Breast epithelium (tissue), 4 donors: ENCODE data around the gene GMDS. TPM values are rescaled to one million over a fixed set of nuclear protein-coding genes. Genes with fewer than 3 reads are reported as not detected.

Source experiments
- DNase-seq, 2 donors: peaks; one replicate each; pipeline ENCODE4 v3.0.0-alpha.2; 2019; ENCODE audit warnings: low spot score in 2 of 2
- H3K27ac ChIP-seq, 2 donors: fragments of 200-600 bp; sonication (generic) in 1 of 2; one replicate each; pipeline ENCODE4 v1.5.1; 2016 to 2019; ENCODE audit warnings: mild to moderate bottlenecking in 1 of 2
- H3K27me3 ChIP-seq, 2 donors: fragments of 200-600 bp; sonication (generic) in 1 of 2; one replicate each; pipeline versions ENCODE4 v1.5.1 to v1.6.0; 2017 to 2019; ENCODE audit warnings: control low read depth in 1 of 2, mild to moderate bottlenecking in 1 of 2
- H3K36me3 ChIP-seq: fragments of 200-600 bp; one replicate; pipeline ENCODE4 v1.5.1; 2019
- H3K4me1 ChIP-seq, 2 donors: fragments of 200-600 bp; sonication (generic); one replicate each; pipeline ENCODE4 v1.5.1; 2016 to 2019; ENCODE audit warnings: control low read depth in 1 of 2
- H3K4me3 ChIP-seq, 3 donors: fragments of 200-600 bp; sonication (generic); 1 replicate in 2 of 3; 2 replicates in 1 of 3; pipeline ENCODE4 v1.5.1; 2016 to 2019; ENCODE audit warnings: mild to moderate bottlenecking in 3 of 3, moderate library complexity in 2 of 3
- H3K9me3 ChIP-seq, 2 donors: fragments of 200-600 bp; sonication (generic) in 1 of 2; one replicate each; pipeline ENCODE4 v1.5.1; 2016 to 2019; ENCODE audit warnings: control low read depth in 1 of 2
- POLR2A ChIP-seq: fragments of 450-650 bp; IDR thresholded peaks from one replicate; pipeline ENCODE4 v1.6.1; 2016; ENCODE audit warnings: antibody characterized with exemption, mild to moderate bottlenecking, moderate library complexity
- POLR2AphosphoS5 ChIP-seq, 3 donors: sonication (generic); formaldehyde crosslinking; IDR thresholded peaks; one replicate each; pipeline ENCODE4 v1.6.1; 2017; ENCODE audit warnings: antibody characterized with exemption in 3 of 3
- intact Hi-C: fragments of 100-400 bp; cut with DNase I; formaldehyde crosslinking; loops from one replicate; pipeline ENCODE4 v1.15.1; 2023; ENCODE audit warnings: low total_unique reads
- total RNA-seq, 3 donors: library from RNA; depleted of rRNA; stranded (reverse); fragments of >200 nt; gene quantifications; one replicate each; pipeline ENCODE4 v1.1.0, GENCODE V29; 2016
- TF ChIP-seq, protein P1 (sequence below), 3 donors: fragments of 450-650 bp; IDR thresholded peaks; one replicate each; pipeline ENCODE4 v1.5.1; 2016 to 2017; ENCODE audit warnings: antibody characterized with exemption in 3 of 3, mild to moderate bottlenecking in 3 of 3, moderate library complexity in 3 of 3

Gene GMDS
- total RNA-seq, 3 donors from 2014 or later = 7.5 to 29.2 (median 17.0) TPM

GRCh38 chr6:1593958-1594314 is 651.5 kb downstream of the GMDS start:
- intact Hi-C loops = loop anchor here (10.0 kb wide), 1 partner anchor 1041 kb away; no protein-coding TSS in a partner anchor
- no peak for DNase-seq
- no peaks in the 10 kb centered on the region for H3K9me3 ChIP-seq
- TF ChIP-seq POLR2AphosphoS5 (IDR thresholded peaks at IDR 0.05) = no peak
- no peak for TF ChIP-seq POLR2A
- TF ChIP-seq, protein P1, sequence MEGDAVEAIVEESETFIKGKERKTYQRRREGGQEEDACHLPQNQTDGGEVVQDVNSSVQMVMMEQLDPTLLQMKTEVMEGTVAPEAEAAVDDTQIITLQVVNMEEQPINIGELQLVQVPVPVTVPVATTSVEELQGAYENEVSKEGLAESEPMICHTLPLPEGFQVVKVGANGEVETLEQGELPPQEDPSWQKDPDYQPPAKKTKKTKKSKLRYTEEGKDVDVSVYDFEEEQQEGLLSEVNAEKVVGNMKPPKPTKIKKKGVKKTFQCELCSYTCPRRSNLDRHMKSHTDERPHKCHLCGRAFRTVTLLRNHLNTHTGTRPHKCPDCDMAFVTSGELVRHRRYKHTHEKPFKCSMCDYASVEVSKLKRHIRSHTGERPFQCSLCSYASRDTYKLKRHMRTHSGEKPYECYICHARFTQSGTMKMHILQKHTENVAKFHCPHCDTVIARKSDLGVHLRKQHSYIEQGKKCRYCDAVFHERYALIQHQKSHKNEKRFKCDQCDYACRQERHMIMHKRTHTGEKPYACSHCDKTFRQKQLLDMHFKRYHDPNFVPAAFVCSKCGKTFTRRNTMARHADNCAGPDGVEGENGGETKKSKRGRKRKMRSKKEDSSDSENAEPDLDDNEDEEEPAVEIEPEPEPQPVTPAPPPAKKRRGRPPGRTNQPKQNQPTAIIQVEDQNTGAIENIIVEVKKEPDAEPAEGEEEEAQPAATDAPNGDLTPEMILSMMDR (IDR thresholded peaks at IDR 0.05) = no peak
- H3K36me3 ChIP-seq = no peaks in the 10 kb centered on the region
- peaks cover 0 to 9% of the 10 kb centered on the region in 2 donors for H3K4me1 ChIP-seq
- peak overlapping the region in 2 of 3 donors; percentile 41 to 60 for H3K4me3 ChIP-seq
- peaks cover 5 to 11% of the 10 kb centered on the region in 2 donors for H3K27me3 ChIP-seq
- peak overlapping the region; percentile 54 to 66 for H3K27ac ChIP-seq

- H3K27ac ChIP-seq = peak overlapping the region; percentile 54 to 66
- no peaks in the 10 kb centered on the region for H3K36me3 ChIP-seq
- peaks cover 0 to 9% of the 10 kb centered on the region in 2 donors for H3K4me1 ChIP-seq
- peak overlapping the region in 2 of 3 donors; percentile 41 to 60 for H3K4me3 ChIP-seq
- peaks cover 5 to 11% of the 10 kb centered on the region in 2 donors for H3K27me3 ChIP-seq
- intact Hi-C loops = loop anchor here (10.0 kb wide), 1 partner anchor 1041 kb away; no protein-coding TSS in a partner anchor
- no peaks in the 10 kb centered on the region for H3K9me3 ChIP-seq
- DNase-seq = peak in 1 of 2 donors; percentile 75
- TF ChIP-seq POLR2AphosphoS5 (IDR thresholded peaks at IDR 0.05) (no peak), POLR2A (no peak)
- TF ChIP-seq, protein P1 (IDR thresholded peaks at IDR 0.05) = no peak
Measured at GRCh38 chr6:1593286-1593957, 652.0 kb downstream of the GMDS start.

DNA sequence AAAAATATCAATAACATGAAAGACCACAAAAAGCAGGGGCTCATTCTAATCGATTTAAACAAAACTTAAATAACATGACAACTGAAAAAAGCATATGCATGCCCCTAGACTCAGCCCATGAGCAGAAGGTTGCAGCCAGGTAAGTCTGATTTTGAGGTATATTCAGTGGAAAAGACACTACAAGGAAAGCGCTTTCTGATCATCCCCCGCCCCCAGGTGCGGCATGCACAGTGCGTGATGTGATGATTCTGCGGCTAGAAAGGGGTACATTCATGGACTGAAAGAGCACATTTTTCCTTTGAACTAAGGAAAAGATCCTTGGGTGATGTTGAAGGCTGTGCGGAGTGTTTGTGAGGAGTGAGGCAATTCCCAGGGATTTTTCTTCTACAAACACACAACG is 652.6 kb downstream of the GMDS start:
- Histone ChIP-seq H3K9me3 (no peaks in the 10 kb centered on the region), H3K4me3 (no peak overlapping the region), H3K36me3 (no peaks in the 10 kb centered on the region), H3K27ac (peak overlapping the region in 1 of 2 donors; percentile 66), H3K27me3 (peaks cover 5 to 11% of the 10 kb centered on the region in 2 donors), H3K4me1 (peaks cover 0 to 9% of the 10 kb centered on the region in 2 donors)
- peak in 1 of 2 donors; percentile 14 for DNase-seq
- intact Hi-C loops = loop anchor here (10.0 kb wide), 1 partner anchor 1042 kb away; no protein-coding TSS in a partner anchor
- TF ChIP-seq POLR2AphosphoS5 (IDR thresholded peaks at IDR 0.05) (no peak), POLR2A (no peak)
- TF ChIP-seq, protein P1 (IDR thresholded peaks at IDR 0.05) = no peak

GRCh38 chr6:1591926-1592325 is 653.5 kb downstream of the GMDS start:
- Histone ChIP-seq H3K9me3 (no peaks in the 10 kb centered on the region), H3K4me1 (peaks cover 0 to 9% of the 10 kb centered on the region in 2 donors), H3K36me3 (no peaks in the 10 kb centered on the region), H3K27ac (no peak overlapping the region), H3K4me3 (no peak overlapping the region), H3K27me3 (peaks cover 5 to 11% of the 10 kb centered on the region in 2 donors)
- no peak for TF ChIP-seq POLR2AphosphoS5 (IDR thresholded peaks at IDR 0.05)
- TF ChIP-seq POLR2A = no peak
- TF ChIP-seq, protein P1 (IDR thresholded peaks at IDR 0.05) = no peak
- DNase-seq = peak in 1 of 2 donors; percentile 8
- intact Hi-C loops = loop anchor here (10.0 kb wide), 1 partner anchor 1043 kb away; no protein-coding TSS in a partner anchor

DNA sequence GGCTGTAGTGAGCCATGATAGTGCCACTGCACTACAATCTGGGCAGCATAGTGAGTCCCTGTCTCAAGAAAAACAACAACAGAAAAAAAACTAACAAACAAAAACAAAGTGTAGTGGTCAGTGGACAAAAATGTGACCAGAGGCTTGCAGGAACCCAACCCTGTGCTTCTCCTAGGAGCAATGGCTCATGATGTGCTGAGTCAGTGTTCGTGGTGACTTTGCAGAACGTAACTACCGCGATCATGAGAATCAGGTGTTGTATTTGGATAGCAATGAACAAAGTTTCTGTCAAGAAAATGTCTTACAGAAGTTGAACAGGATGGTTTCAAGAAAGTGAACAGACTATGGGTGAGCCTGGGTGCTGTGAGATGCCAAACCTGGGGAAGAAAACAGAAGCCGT is 654.2 kb downstream of the GMDS start:
- peak in 1 of 2 donors; percentile 11 for DNase-seq
- H3K27me3 ChIP-seq = peaks cover 5 to 11% of the 10 kb centered on the region in 2 donors
- no peak overlapping the region for H3K27ac ChIP-seq
- intact Hi-C loops = loop anchor here (10.0 kb wide), 1 partner anchor 1044 kb away; no protein-coding TSS in a partner anchor
- TF ChIP-seq POLR2AphosphoS5 (IDR thresholded peaks at IDR 0.05) = no peak
- TF ChIP-seq, protein P1 (IDR thresholded peaks at IDR 0.05) = no peak
- TF ChIP-seq POLR2A = no peak
- no peaks in the 10 kb centered on the region for H3K9me3 ChIP-seq
- no peak overlapping the region for H3K4me3 ChIP-seq
- H3K4me1 ChIP-seq = peaks cover 0 to 3% of the 10 kb centered on the region in 2 donors
- H3K36me3 ChIP-seq = no peaks in the 10 kb centered on the region
